ENCODE results near the gene SNX30.

- no peak for TF ChIP-seq CTCF (IDR thresholded peaks at IDR 0.05; ENCODE audit: borderline replicate concordance, extremely low read depth, low read length, poor library complexity, severe bottlenecking)
- TF ChIP-seq EZH2 (IDR thresholded peaks at IDR 0.05; ENCODE audit: borderline replicate concordance, low read depth, low read length, severe bottlenecking) = no peak
These were observed 3.5 kb upstream of the SNX30 start for GRCh38 chr9:112747094-112747493.
